ENCODE data around the gene JOSD1. TPM values are rescaled to one million over a fixed set of nuclear protein-coding genes. Genes with fewer than 3 reads are reported as not detected.
A peak's percentile ranks its signal among the peaks of the same experiment; 100 is the strongest.

JOSD1 gene
- total and polyA plus RNA-seq, 9 donors: 33.6 to 138 (median 48.7) TPM

DNA sequence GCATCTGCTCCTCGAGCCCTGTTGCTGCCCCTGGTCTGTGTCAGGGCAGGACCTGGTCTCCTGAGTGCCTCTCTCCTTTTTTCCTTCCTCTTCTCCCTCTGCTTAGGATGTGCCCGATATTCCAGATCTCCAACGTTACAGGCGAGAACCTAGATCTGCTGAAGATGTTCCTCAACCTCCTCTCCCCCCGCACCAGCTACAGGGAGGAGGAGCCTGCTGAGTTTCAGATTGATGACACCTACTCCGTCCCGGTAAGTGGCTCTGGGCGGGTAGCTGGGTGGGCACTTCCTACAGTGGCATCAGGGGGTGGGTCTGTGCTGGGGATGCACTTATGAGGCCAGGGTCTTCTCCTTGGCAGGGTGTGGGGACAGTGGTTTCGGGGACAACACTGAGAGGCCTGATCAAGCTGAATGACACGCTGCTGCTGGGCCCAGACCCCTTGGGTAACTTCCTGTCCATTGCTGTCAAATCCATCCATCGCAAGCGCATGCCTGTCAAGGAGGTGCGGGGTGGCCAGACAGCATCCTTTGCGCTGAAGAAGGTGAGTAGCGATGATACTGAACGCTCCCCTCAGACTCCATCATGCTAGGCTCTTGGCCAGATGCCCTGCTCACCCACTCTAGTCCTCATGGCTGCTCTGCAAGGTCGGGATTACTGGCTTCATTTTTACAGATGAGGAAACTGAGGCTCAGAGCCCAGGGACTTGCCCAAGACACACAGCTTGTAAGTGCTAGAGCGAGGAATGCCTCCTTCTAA, 25.3 kb upstream of the JOSD1 start:
- H3K27me3 ChIP-seq: no peaks in the 10 kb centered on the region
- H3K4me1 ChIP-seq (ENCODE audit: insufficient read depth): no peaks in the 10 kb centered on the region
- peak in 3 of 5 donors; percentile 13 to 29 (median 14) for DNase-seq
- no peak overlapping the region for H3K27ac ChIP-seq
- H3K36me3 ChIP-seq: no peaks in the 10 kb centered on the region
- H3K9me3 ChIP-seq: no peaks in the 10 kb centered on the region
- WGBS, 3 donors: 92 to 95% (median 92%) methylated on average over 18 of the region's 18 CpGs
- no peak overlapping the region for H3K4me3 ChIP-seq
- TF ChIP-seq, protein P1, sequence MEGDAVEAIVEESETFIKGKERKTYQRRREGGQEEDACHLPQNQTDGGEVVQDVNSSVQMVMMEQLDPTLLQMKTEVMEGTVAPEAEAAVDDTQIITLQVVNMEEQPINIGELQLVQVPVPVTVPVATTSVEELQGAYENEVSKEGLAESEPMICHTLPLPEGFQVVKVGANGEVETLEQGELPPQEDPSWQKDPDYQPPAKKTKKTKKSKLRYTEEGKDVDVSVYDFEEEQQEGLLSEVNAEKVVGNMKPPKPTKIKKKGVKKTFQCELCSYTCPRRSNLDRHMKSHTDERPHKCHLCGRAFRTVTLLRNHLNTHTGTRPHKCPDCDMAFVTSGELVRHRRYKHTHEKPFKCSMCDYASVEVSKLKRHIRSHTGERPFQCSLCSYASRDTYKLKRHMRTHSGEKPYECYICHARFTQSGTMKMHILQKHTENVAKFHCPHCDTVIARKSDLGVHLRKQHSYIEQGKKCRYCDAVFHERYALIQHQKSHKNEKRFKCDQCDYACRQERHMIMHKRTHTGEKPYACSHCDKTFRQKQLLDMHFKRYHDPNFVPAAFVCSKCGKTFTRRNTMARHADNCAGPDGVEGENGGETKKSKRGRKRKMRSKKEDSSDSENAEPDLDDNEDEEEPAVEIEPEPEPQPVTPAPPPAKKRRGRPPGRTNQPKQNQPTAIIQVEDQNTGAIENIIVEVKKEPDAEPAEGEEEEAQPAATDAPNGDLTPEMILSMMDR (IDR thresholded peaks at IDR 0.05): no peak
- no peak for TF ChIP-seq EP300 (IDR thresholded peaks at IDR 0.05)
- TF ChIP-seq POLR2A (IDR thresholded peaks at IDR 0.05): no peak
- intact Hi-C loops (cut with DNase I): no loop called here

DNA sequence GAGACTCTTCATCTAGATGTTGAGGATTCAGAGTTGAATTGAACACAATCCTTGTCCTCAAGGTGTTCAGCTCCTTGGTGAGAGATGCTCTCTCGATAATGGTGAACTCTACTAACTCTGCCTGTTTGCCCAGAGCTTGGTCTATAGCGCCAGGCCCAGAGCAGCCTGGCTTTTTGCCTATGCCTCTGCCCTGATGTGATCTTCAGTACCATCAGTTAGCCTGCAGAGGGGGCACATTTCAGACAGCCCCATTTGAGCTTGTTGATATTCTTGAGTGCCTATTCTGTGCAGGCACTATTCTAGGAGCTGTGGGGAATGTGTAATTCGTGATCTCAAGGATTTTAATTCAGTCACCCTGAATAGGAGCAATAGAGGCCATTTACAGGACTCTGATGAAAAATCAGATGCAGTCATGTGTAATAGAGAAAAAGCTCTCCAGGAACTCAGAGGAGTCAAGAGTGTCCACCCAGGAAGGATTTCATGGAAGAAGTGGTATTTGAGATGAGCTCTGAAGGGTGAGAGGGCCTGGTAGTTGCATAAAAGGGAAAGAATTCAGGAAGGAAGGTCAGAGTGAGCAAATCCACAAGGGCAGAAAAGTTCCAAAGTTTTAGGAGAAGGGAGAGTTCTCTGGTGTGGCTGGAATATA, 24.3 kb upstream of the JOSD1 start:
- no peaks in the 10 kb centered on the region for H3K4me1 ChIP-seq (ENCODE audit: insufficient read depth)
- no peak overlapping the region for H3K27ac ChIP-seq
- no peak overlapping the region for H3K4me3 ChIP-seq
- no peaks in the 10 kb centered on the region for H3K36me3 ChIP-seq
- H3K27me3 ChIP-seq: no peaks in the 10 kb centered on the region
- no peak for DNase-seq
- no peaks in the 10 kb centered on the region for H3K9me3 ChIP-seq
- TF ChIP-seq, protein P1 (IDR thresholded peaks at IDR 0.05): no peak
- no peak for TF ChIP-seq EP300 (IDR thresholded peaks at IDR 0.05)
- TF ChIP-seq POLR2A (IDR thresholded peaks at IDR 0.05): no peak
- WGBS, 3 donors: 71 to 88% (median 76%) methylated on average over 3 of the region's 3 CpGs
- intact Hi-C loops (cut with DNase I): no loop called here

DNA sequence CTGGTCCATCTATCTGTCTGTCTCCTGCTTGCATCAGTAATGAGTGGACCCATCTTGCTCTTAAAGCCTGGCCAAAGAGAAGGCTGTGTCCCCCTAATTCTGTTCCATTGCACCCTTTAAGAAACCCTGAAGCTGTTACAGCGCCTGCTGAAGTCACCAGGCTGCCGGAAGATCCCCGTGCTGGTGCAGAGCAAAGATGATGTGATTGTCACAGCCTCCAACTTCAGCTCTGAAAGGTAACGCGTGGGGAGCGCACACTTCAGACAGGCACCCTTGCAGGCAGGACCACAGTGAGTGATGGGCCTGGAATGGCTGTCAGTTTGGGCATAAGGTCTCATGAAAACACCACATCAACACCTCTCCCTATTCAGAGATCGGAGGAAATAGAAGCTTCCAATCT, 23.4 kb upstream of the JOSD1 start:
- Histone ChIP-seq H3K27me3 (no peaks in the 10 kb centered on the region), H3K4me1 (ENCODE audit: insufficient read depth) (no peaks in the 10 kb centered on the region), H3K36me3 (no peaks in the 10 kb centered on the region), H3K9me3 (no peaks in the 10 kb centered on the region), H3K27ac (no peak overlapping the region), H3K4me3 (no peak overlapping the region)
- no peak for DNase-seq
- intact Hi-C loops (cut with DNase I): no loop called here
- TF ChIP-seq, protein P1 (IDR thresholded peaks at IDR 0.05): no peak
- TF ChIP-seq EP300 (IDR thresholded peaks at IDR 0.05) (no peak), POLR2A (IDR thresholded peaks at IDR 0.05) (no peak)
- 96 to 97% (median 96%) methylated on average over 7 of the region's 7 CpGs for WGBS, 3 donors

DNA sequence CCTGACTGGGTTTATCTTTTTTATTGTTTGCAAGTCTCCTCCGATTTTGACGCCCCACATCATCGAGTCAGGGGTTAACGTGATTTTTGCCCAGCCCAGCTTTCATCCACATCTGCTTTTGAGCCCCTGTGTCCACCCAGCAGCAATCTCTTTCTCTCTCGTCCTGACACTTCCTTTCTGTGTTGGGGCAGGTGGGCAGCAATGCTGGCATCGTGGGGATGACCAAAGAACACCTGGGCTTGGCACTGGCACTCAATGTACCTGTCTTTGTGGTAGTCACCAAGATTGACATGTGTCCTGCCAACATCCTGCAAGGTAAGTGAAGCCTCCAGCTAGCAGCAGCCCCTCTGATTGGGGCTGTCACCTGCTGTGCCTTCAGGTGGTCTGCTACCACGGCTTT, 20.8 kb upstream of the JOSD1 start:
- TF ChIP-seq EP300 (IDR thresholded peaks at IDR 0.05) (no peak), POLR2A (IDR thresholded peaks at IDR 0.05) (no peak)
- TF ChIP-seq, protein P1 (IDR thresholded peaks at IDR 0.05): no peak
- intact Hi-C loops (cut with DNase I): no loop called here
- peaks cover 2% of the 10 kb centered on the region for H3K4me1 ChIP-seq (ENCODE audit: insufficient read depth)
- no peak overlapping the region for H3K4me3 ChIP-seq
- 83 to 84% (median 83%) methylated on average over 7 of the region's 7 CpGs for WGBS, 3 donors
- H3K27me3 ChIP-seq: no peaks in the 10 kb centered on the region
- no peaks in the 10 kb centered on the region for H3K9me3 ChIP-seq
- no peak for DNase-seq
- H3K27ac ChIP-seq: no peak overlapping the region
- H3K36me3 ChIP-seq: no peaks in the 10 kb centered on the region
